Astrocyte (in vitro differentiated cells and primary cell): ENCODE results near the gene VPS37D.

Experiments
- CTCF ChIP-seq: IDR thresholded peaks from 2 replicates; pipeline ENCODE4 v1.5.1; 2011; ENCODE audit warnings: low read depth, mild to moderate bottlenecking, inconsistent platforms, low read length, moderate library complexity; ENCODE audit not compliant: insufficient read depth
- EZH2 ChIP-seq: IDR thresholded peaks from 2 replicates; pipeline ENCODE4 v1.6.1; 2012; ENCODE audit warnings: mild to moderate bottlenecking, low read length, inconsistent platforms; ENCODE audit not compliant: insufficient read depth

- TF ChIP-seq CTCF (no peak), EZH2 (no peak)
These were observed 28.7 kb upstream of the VPS37D start for GRCh38 chr7:73638911-73639310.
